HFFc6 (cell line): Measurements from ENCODE around the gene MRPL36. TPM values are rescaled to one million over a fixed set of nuclear protein-coding genes. Genes with fewer than 3 reads are reported as not detected.

Experiments used
- DNase-seq: peaks from one replicate; pipeline ENCODE4 v3.0.0-alpha.2; 2018
- H3K27ac Mint-ChIP-seq: 2 replicates; pipeline ENCODE4 v1.8.0; 2020; ENCODE audit warnings: mild to moderate bottlenecking, mixed read lengths
- H3K27me3 Mint-ChIP-seq: 2 replicates; pipeline ENCODE4 v1.8.0; 2021; ENCODE audit warnings: mild to moderate bottlenecking, moderate library complexity, mixed read lengths; ENCODE audit not compliant: insufficient read depth
- H3K36me3 Mint-ChIP-seq: 2 replicates; pipeline ENCODE4 v1.8.0; 2021; ENCODE audit warnings: low read depth, mixed read lengths
- H3K4me1 Mint-ChIP-seq: 2 replicates; pipeline ENCODE4 v1.8.0; 2020; ENCODE audit warnings: low read depth, mixed read lengths
- H3K4me3 Mint-ChIP-seq: 2 replicates; pipeline ENCODE4 v1.8.0; 2020; ENCODE audit warnings: mild to moderate bottlenecking, moderate library complexity, mixed read lengths
- H3K9me3 Mint-ChIP-seq: 2 replicates; pipeline ENCODE4 v1.8.0; 2020; ENCODE audit warnings: mild to moderate bottlenecking, mixed read lengths
- total RNA-seq, 6 experiments: library from RNA; stranded (reverse); fragmentation: NEBNext Ultra II Directional; extraction: Animal tissue kit (Norgen Biotek cat#: 25700); gene quantifications; 2 replicates in 1 of 6; 3 replicates in 5 of 6; pipeline ENCODE4 v1.2.3, GENCODE V29; 2021
- TF ChIP-seq, protein P1 (sequence below): fragments of 200-600 bp; sonication (generic); IDR thresholded peaks from 2 replicates; pipeline ENCODE4 v1.5.0; 2021; ENCODE audit warnings: antibody characterized with exemption, mild to moderate bottlenecking

The MRPL36 gene
- total RNA-seq, 6 experiments from 2014 or later: 67.8 to 87.1 (median 74.9) TPM

DNA sequence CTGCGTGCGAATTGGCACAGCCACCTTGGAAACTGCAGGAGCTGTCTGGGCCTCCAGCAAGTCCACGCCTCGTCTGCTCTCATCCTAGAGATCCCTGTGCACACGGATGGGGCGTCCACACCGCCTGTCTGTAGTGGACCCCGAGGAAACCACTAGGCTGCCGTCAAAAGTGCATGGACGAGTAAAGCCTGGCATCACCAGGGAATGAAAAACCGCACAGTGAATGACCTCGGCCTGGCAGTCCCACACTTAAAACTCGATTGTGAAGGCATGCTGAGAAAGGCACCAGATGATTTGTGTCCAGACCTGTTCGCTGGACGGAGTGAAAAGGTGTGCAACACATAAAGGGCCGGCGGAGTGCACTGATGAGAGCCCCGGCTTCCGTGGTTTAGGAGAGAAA is 50.8 kb downstream of the MRPL36 start:
- Mint-ChIP-seq H3K4me1 (no peaks in the 10 kb centered on the region), H3K36me3 (no peaks in the 10 kb centered on the region), H3K4me3 (no peak overlapping the region), H3K27ac (no peak overlapping the region), H3K27me3 (peaks cover 36% of the 10 kb centered on the region), H3K9me3 (peaks cover 7% of the 10 kb centered on the region; the same call in 1 of the 2 replicates)
- TF ChIP-seq, protein P1, sequence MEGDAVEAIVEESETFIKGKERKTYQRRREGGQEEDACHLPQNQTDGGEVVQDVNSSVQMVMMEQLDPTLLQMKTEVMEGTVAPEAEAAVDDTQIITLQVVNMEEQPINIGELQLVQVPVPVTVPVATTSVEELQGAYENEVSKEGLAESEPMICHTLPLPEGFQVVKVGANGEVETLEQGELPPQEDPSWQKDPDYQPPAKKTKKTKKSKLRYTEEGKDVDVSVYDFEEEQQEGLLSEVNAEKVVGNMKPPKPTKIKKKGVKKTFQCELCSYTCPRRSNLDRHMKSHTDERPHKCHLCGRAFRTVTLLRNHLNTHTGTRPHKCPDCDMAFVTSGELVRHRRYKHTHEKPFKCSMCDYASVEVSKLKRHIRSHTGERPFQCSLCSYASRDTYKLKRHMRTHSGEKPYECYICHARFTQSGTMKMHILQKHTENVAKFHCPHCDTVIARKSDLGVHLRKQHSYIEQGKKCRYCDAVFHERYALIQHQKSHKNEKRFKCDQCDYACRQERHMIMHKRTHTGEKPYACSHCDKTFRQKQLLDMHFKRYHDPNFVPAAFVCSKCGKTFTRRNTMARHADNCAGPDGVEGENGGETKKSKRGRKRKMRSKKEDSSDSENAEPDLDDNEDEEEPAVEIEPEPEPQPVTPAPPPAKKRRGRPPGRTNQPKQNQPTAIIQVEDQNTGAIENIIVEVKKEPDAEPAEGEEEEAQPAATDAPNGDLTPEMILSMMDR: no peak
- no peak for DNase-seq

Other genes starting within 250 kb of the MRPL36 start
- 10 to 100 TPM; 33.7 to 55.7 (median 46.2) TPM for gene NDUFS6, start 1.6 kb upstream of the MRPL36 start, total RNA-seq
- not detected for gene IRX4, start 83.1 kb upstream of the MRPL36 start, total RNA-seq